Measurements from ENCODE around the gene IRF8. TPM values are rescaled to one million over a fixed set of nuclear protein-coding genes. Genes with fewer than 3 reads are reported as not detected.
A peak's percentile ranks its signal among the peaks of the same experiment; 100 is the strongest.

IRF8 gene
- total RNA-seq, 1 experiment from 2014 or later, result 0.28 TPM

- Histone ChIP-seq H3K79me2 (ENCODE audit: insufficient read depth, low read length) (no peaks in the 10 kb centered on the region), H3K27ac (ENCODE audit: insufficient read length, low read depth, low read length) (no peak overlapping the region), H3K4me1 (ENCODE audit: insufficient read depth, low read length) (no peaks in the 10 kb centered on the region), H2BK120ac (ENCODE audit: low read depth, low read length, poor library complexity, severe bottlenecking) (no peak overlapping the region), H3K23me2 (ENCODE audit: insufficient read length, low read depth, low read length, poor library complexity, severe bottlenecking) (no peaks in the 10 kb centered on the region), H3K27me3 (ENCODE audit: insufficient read depth, low read length) (no peaks in the 10 kb centered on the region), H3K9me3 (ENCODE audit: control insufficient read depth, low read depth, low read length) (no peaks in the 10 kb centered on the region), H3T11ph (ENCODE audit: low read length) (no peak overlapping the region), H2BK20ac (ENCODE audit: low read depth, low read length, poor library complexity, severe bottlenecking) (no peak overlapping the region), H3K4ac (ENCODE audit: low read depth, low read length) (no peak overlapping the region), H3K18ac (ENCODE audit: insufficient read length, low read depth, low read length) (no peak overlapping the region), H2BK15ac (ENCODE audit: low read depth, low read length) (no peak overlapping the region), H2AK5ac (ENCODE audit: insufficient read length, low read length) (no peak overlapping the region), H4K20me1 (ENCODE audit: control insufficient read depth, insufficient read depth, insufficient read length) (no peaks in the 10 kb centered on the region), H4K91ac (ENCODE audit: insufficient read length, low read depth, low read length) (no peak overlapping the region), H2BK5ac (ENCODE audit: insufficient read length, low read length) (no peak overlapping the region), H3K56ac (ENCODE audit: insufficient read length, low read depth, low read length) (no peak overlapping the region), H2BK12ac (ENCODE audit: insufficient read length, low read depth, low read length) (no peak overlapping the region), H2AFZ (ENCODE audit: low read length) (no peak overlapping the region), H3K9ac (ENCODE audit: extremely low read depth, insufficient read length, low read length) (no peak overlapping the region), H3K79me1 (ENCODE audit: insufficient read depth, low read depth, low read length, poor library complexity, severe bottlenecking) (no peaks in the 10 kb centered on the region), H3K23ac (ENCODE audit: insufficient read length, low read depth, low read length) (no peak overlapping the region), H3K4me2 (ENCODE audit: insufficient read depth, insufficient read length, low read length) (no peak overlapping the region), H4K5ac (ENCODE audit: insufficient read length, low read depth, low read length) (no peak overlapping the region), H4K8ac (replicated peaks; ENCODE audit: insufficient read length, low read depth, low read length) (no peak overlapping the region), H3K14ac (ENCODE audit: insufficient read depth, low read length) (no peak overlapping the region)
- Mint-ChIP-seq H3K9me3 (no peaks in the 10 kb centered on the region), H3K27ac (no peak overlapping the region), H3K4me1 (peaks cover 0 to 10% of the 10 kb centered on the region in 2 experiments; a peak in 2 of 4 replicates), H3K4me3 (no peak overlapping the region), H3K36me3 (ENCODE audit: insufficient read depth in 1 of 3, low read depth in 3 of 3) (no peaks in the 10 kb centered on the region), H3K27me3 (ENCODE audit: low read depth) (peaks cover 60% of the 10 kb centered on the region)
- peak; percentile 8 for DNase-seq
- WGBS (ENCODE audit: extremely low coverage, insufficient read length, low lambda C conversion rate), result no CpG with 5 or more reads among the region's 5 CpGs
- TF ChIP-seq CTCF (conservative IDR thresholded peaks at IDR 0.05), result no peak
These were observed 10.3 kb upstream of the IRF8 start for GRCh38 chr16:85888405-85889331.

All from H9 (cell line).